Neural crest cell (in vitro differentiated cells): ENCODE data around the gene PPP6R3. TPM values are rescaled to one million over a fixed set of nuclear protein-coding genes. Genes with fewer than 3 reads are reported as not detected.
A peak's percentile ranks its signal among the peaks of the same experiment; 100 is the strongest.

Source experiments
- DNase-seq: peaks from one replicate; pipeline ENCODE4 v3.0.0; 2021; ENCODE audit warnings: low read depth, mixed read lengths, low spot score
- H3K27ac Mint-ChIP-seq: one replicate; pipeline ENCODE4 v1.8.0; 2021; ENCODE audit warnings: mild to moderate bottlenecking, mixed read lengths; ENCODE audit not compliant: unreplicated experiment
- H3K27me3 Mint-ChIP-seq: 2 replicates; pipeline ENCODE4 v1.8.0; 2021; ENCODE audit warnings: low read depth, mild to moderate bottlenecking, mixed read lengths
- H3K36me3 Mint-ChIP-seq: 2 replicates; pipeline ENCODE4 v1.8.0; 2021; ENCODE audit warnings: low read depth, mild to moderate bottlenecking, mixed read lengths
- H3K4me1 Mint-ChIP-seq: 2 replicates; pipeline ENCODE4 v1.8.0; 2021; ENCODE audit warnings: mixed read lengths
- H3K4me3 Mint-ChIP-seq: one replicate; pipeline ENCODE4 v1.8.0; 2021; ENCODE audit warnings: mild to moderate bottlenecking, mixed read lengths
- H3K9me3 Mint-ChIP-seq: 2 replicates; pipeline ENCODE4 v1.8.0; 2021; ENCODE audit warnings: mixed read lengths
- CTCF ChIP-seq: fragments of 200-600 bp; sonication (generic); conservative IDR thresholded peaks from 2 replicates; pipeline ENCODE4 v1.5.0; 2021; ENCODE audit warnings: antibody characterized with exemption, mild to moderate bottlenecking
- total RNA-seq: library from RNA; stranded (reverse); gene quantifications from 2 replicates; pipeline ENCODE4 v1.2.1, GENCODE V29; 2021

The PPP6R3 gene
- total RNA-seq, 1 donor from 2014 or later: 111 TPM

GRCh38 chr11:68657021-68657780, 196.6 kb downstream of the PPP6R3 start:
- no peak for TF ChIP-seq CTCF
- H3K27ac Mint-ChIP-seq: no peak overlapping the region
- H3K27me3 Mint-ChIP-seq: no peaks in the 10 kb centered on the region
- no peak for DNase-seq
- peaks cover 10% of the 10 kb centered on the region for H3K4me1 Mint-ChIP-seq
- H3K36me3 Mint-ChIP-seq: no peaks in the 10 kb centered on the region
- H3K4me3 Mint-ChIP-seq: no peak overlapping the region
- H3K9me3 Mint-ChIP-seq: no peaks in the 10 kb centered on the region

- no peaks in the 10 kb centered on the region for H3K36me3 Mint-ChIP-seq
- H3K4me1 Mint-ChIP-seq: peaks cover 10% of the 10 kb centered on the region
- DNase-seq: no peak
- no peak for TF ChIP-seq CTCF
- no peak overlapping the region for H3K4me3 Mint-ChIP-seq
- no peak overlapping the region for H3K27ac Mint-ChIP-seq
- H3K9me3 Mint-ChIP-seq: no peaks in the 10 kb centered on the region
- no peaks in the 10 kb centered on the region for H3K27me3 Mint-ChIP-seq
These were observed 197.5 kb downstream of the PPP6R3 start for GRCh38 chr11:68658097-68658496.

- Mint-ChIP-seq H3K4me1 (peaks cover 10% of the 10 kb centered on the region), H3K9me3 (no peaks in the 10 kb centered on the region), H3K27ac (no peak overlapping the region), H3K36me3 (no peaks in the 10 kb centered on the region), H3K4me3 (no peak overlapping the region), H3K27me3 (no peaks in the 10 kb centered on the region)
- DNase-seq: no peak
- TF ChIP-seq CTCF: no peak
These were observed 198.1 kb downstream of the PPP6R3 start for GRCh38 chr11:68658661-68659060.

- no peak overlapping the region for H3K4me3 Mint-ChIP-seq
- H3K27ac Mint-ChIP-seq: no peak overlapping the region
- H3K4me1 Mint-ChIP-seq: peaks cover 10% of the 10 kb centered on the region
- H3K27me3 Mint-ChIP-seq: no peaks in the 10 kb centered on the region
- H3K9me3 Mint-ChIP-seq: no peaks in the 10 kb centered on the region
- TF ChIP-seq CTCF: no peak
- DNase-seq: no peak
- H3K36me3 Mint-ChIP-seq: no peaks in the 10 kb centered on the region
These were observed 198.8 kb downstream of the PPP6R3 start for GRCh38 chr11:68659158-68659921.

- H3K27me3 Mint-ChIP-seq: no peaks in the 10 kb centered on the region
These were observed 199.7 kb downstream of the PPP6R3 start for GRCh38 chr11:68660066-68660810.

More at GRCh38 chr11:68660066-68660810, 199.7 kb downstream of the PPP6R3 start:
- Mint-ChIP-seq H3K4me1 (peaks cover 9% of the 10 kb centered on the region), H3K4me3 (no peak overlapping the region), H3K27ac (peak overlapping the region; percentile 62), H3K9me3 (no peaks in the 10 kb centered on the region), H3K36me3 (no peaks in the 10 kb centered on the region)
- no peak for TF ChIP-seq CTCF
- no peak for DNase-seq
